PC-3 (cell line): ENCODE measurements around the gene PBLD. TPM values are rescaled to one million over a fixed set of nuclear protein-coding genes. Genes with fewer than 3 reads are reported as not detected.
A peak's percentile ranks its signal among the peaks of the same experiment; 100 is the strongest.

Source experiments
- ATAC-seq: fragments of 200-7000 bp; cut with Tn5 transposase; 2 replicates; pipeline ENCODE4 v1.9.1; 2020; ENCODE audit warnings: mild to moderate bottlenecking, moderate library complexity
- BruUV-seq: library from RNA; stranded (reverse); fragments of 400-500 nt; replicated peaks from 2 replicates; lab custom pipeline; 2021; lab: Mats Ljungman, UMichigan
- CTCF ChIA-PET: fragments of 300-600 bp; sonication (Branson Sonifier 250); formaldehyde crosslinking; loops from one replicate; lab custom pipeline; 2022; ENCODE audit warnings: antibody characterized with exemption; lab: Charles Lee
- POLR2A ChIA-PET: fragments of 300-600 bp; sonication (Branson Sonifier 250); formaldehyde crosslinking; loops from one replicate; lab custom pipeline; 2022; ENCODE audit warnings: antibody characterized with exemption; ENCODE audit not compliant: unreplicated experiment; lab: Charles Lee
- DNase-seq: peaks from one replicate; pipeline ENCODE4 v3.0.0-alpha.2; 2015
- H2AFZ ChIP-seq: fragments of 300-600 bp; sonication (generic); 2 replicates; pipeline ENCODE4 v1.6.0; 2016; ENCODE audit warnings: antibody characterized with exemption, low read length
- H3F3A ChIP-seq: fragments of 300-600 bp; sonication (generic); one replicate; pipeline ENCODE4 v1.6.0; 2017; ENCODE audit warnings: antibody characterized with exemption, low read length, control low read depth, mild to moderate bottlenecking; ENCODE audit not compliant: unreplicated experiment
- H3K27ac ChIP-seq: fragments of 300-600 bp; sonication (generic); 2 replicates; pipeline ENCODE4 v1.5.1; 2016; ENCODE audit warnings: mild to moderate bottlenecking, low read length
- H3K27me3 ChIP-seq: fragments of 300-600 bp; sonication (generic); 2 replicates; pipeline ENCODE4 v1.6.1; 2016; ENCODE audit warnings: low read length, mixed read lengths
- H3K36me3 ChIP-seq: fragments of 300-600 bp; sonication (generic); 2 replicates; pipeline ENCODE4 v1.6.1; 2016; ENCODE audit warnings: low read depth, mixed run types, low read length, mixed read lengths
- H3K4me1 ChIP-seq: fragments of 300-600 bp; sonication (generic); 2 replicates; pipeline ENCODE4 v1.5.1; 2016; ENCODE audit warnings: low read length; ENCODE audit not compliant: insufficient read depth
- H3K4me2 ChIP-seq: fragments of 300-600 bp; sonication (generic); 2 replicates; pipeline ENCODE4 v1.6.0; 2016; ENCODE audit warnings: low read length
- H3K4me3 ChIP-seq: fragments of 300-600 bp; sonication (generic); 2 replicates; pipeline ENCODE4 v1.5.1; 2016; ENCODE audit warnings: mild to moderate bottlenecking, low read length, mixed read lengths
- H3K79me2 ChIP-seq: fragments of 300-600 bp; sonication (generic); 2 replicates; pipeline ENCODE4 v1.6.1; 2017; ENCODE audit warnings: low read length, mixed read lengths
- H3K9ac ChIP-seq: fragments of 300-600 bp; sonication (generic); 2 replicates; pipeline ENCODE4 v1.6.0; 2016; ENCODE audit warnings: mild to moderate bottlenecking, low read length
- H3K9me2 ChIP-seq: fragments of 300-600 bp; sonication (generic); replicated peaks from 2 replicates; pipeline ENCODE4 v1.6.1; 2016; ENCODE audit warnings: mixed run types, low read length, mixed read lengths
- H3K9me3 ChIP-seq: fragments of 300-600 bp; sonication (generic); 2 replicates; pipeline ENCODE4 v1.6.1; 2016; ENCODE audit warnings: low read length, mixed read lengths
- H4K20me1 ChIP-seq: fragments of 300-600 bp; sonication (generic); 2 replicates; pipeline ENCODE4 v1.6.1; 2016; ENCODE audit warnings: low read length, mixed read lengths
- CTCF ChIP-seq: fragments of 300-600 bp; sonication (generic); conservative IDR thresholded peaks from 2 replicates; pipeline ENCODE4 v1.5.1; 2017; ENCODE audit warnings: antibody characterized with exemption, low read depth, mild to moderate bottlenecking, low read length
- EZH2 ChIP-seq: fragments of 300-600 bp; sonication (generic); IDR thresholded peaks from one replicate; pipeline ENCODE4 v1.6.1; 2017; ENCODE audit warnings: antibody characterized with exemption, mild to moderate bottlenecking, low read length; ENCODE audit not compliant: unreplicated experiment
- EZH2phosphoT487 ChIP-seq: fragments of 300-600 bp; sonication (generic); IDR thresholded peaks from 2 replicates; pipeline ENCODE4 v1.6.1; 2018; ENCODE audit warnings: mild to moderate bottlenecking, antibody characterized with exemption, low read length, borderline replicate concordance
- intact Hi-C: fragments of 100-400 bp; cut with micrococcal nuclease; formaldehyde crosslinking; loops from 2 replicates; pipeline ENCODE4 v1.9.0; 2023
- total RNA-seq: library from RNA; depleted of rRNA; stranded (reverse); fragments of >200 nt; gene quantifications from 2 replicates; pipeline ENCODE4 v1.2.3, GENCODE V29; 2014

PBLD gene
- total RNA-seq, 1 experiment from 2014 or later, result 1.1 TPM

GRCh38 chr10:68336754-68337351 is 4.1 kb upstream of the PBLD start:
- ChIA-PET POLR2A (no interaction called here), CTCF (no interaction called here)
- Histone ChIP-seq H3K27ac (no peak overlapping the region), H3K9me3 (no peaks in the 10 kb centered on the region), H3K4me1 (peaks cover 27% of the 10 kb centered on the region), H3F3A (no peaks in the 10 kb centered on the region), H4K20me1 (peaks cover 91% of the 10 kb centered on the region), H3K4me2 (peak overlapping the region; percentile 81), H3K9ac (no peak overlapping the region), H3K36me3 (peaks cover 84% of the 10 kb centered on the region), H3K9me2 (no peaks in the 10 kb centered on the region), H3K79me2 (peaks cover 100% of the 10 kb centered on the region), H3K27me3 (no peaks in the 10 kb centered on the region), H2AFZ (no peak overlapping the region), H3K4me3 (peak overlapping the region; percentile 87)
- intact Hi-C loops, result loop anchor here (10.0 kb wide), 3 partner anchors 388 to 482 kb away; partner anchors contain the start of genes CCAR1 and SIRT1
- ATAC-seq (no peak), DNase-seq (no peak)
- TF ChIP-seq CTCF (no peak), EZH2 (no peak), EZH2phosphoT487 (no peak)
- no TSS peak for BruUV-seq

GRCh38 chr10:68334672-68335467 is 2.1 kb upstream of the PBLD start:
- no peaks in the 10 kb centered on the region for H3K9me2 ChIP-seq
- intact Hi-C loops, result loop anchor here (5.0 to 10.0 kb wide), 5 partner anchors 248 to 567 kb away; partner anchors contain the start of genes CCAR1, DDX50 and SIRT1
- H3K27ac ChIP-seq, result no peak overlapping the region
- ChIA-PET CTCF (no interaction called here), POLR2A (no interaction called here)
- no peak overlapping the region for H2AFZ ChIP-seq
- ATAC-seq (no peak), DNase-seq (no peak)
- H3K4me3 ChIP-seq, result peak overlapping the region; percentile 87
- TF ChIP-seq CTCF (no peak), EZH2 (no peak)
- H3K4me1 ChIP-seq, result peaks cover 34% of the 10 kb centered on the region
- H3K27me3 ChIP-seq, result no peaks in the 10 kb centered on the region
- H3K9ac ChIP-seq, result peak overlapping the region; percentile 96
- no TSS peak for BruUV-seq
- peak overlapping the region; percentile 81 for H3K4me2 ChIP-seq
- no peaks in the 10 kb centered on the region for H3F3A ChIP-seq
- peaks cover 65% of the 10 kb centered on the region for H3K36me3 ChIP-seq
- peaks cover 87% of the 10 kb centered on the region for H3K79me2 ChIP-seq
- no peaks in the 10 kb centered on the region for H3K9me3 ChIP-seq
- H4K20me1 ChIP-seq, result peaks cover 71% of the 10 kb centered on the region
